OCI-LY7 (cell line): ENCODE measurements around the gene TTC19. TPM values are rescaled to one million over a fixed set of nuclear protein-coding genes. Genes with fewer than 3 reads are reported as not detected.

ENCODE experiments used
- BruUV-seq: library from RNA; stranded (reverse); fragments of 400-500 nt; replicated peaks from 2 replicates; lab custom pipeline; 2021; lab: Mats Ljungman, UMichigan
- CTCF ChIA-PET: fragments of 300-600 bp; sonication (Branson Sonifier 250); formaldehyde crosslinking; loops from one replicate; lab custom pipeline; 2022; ENCODE audit warnings: antibody characterized with exemption; ENCODE audit not compliant: unreplicated experiment; lab: Charles Lee
- POLR2A ChIA-PET: fragments of 300-600 bp; sonication (Branson Sonifier 250); formaldehyde crosslinking; loops from one replicate; lab custom pipeline; 2022; ENCODE audit warnings: antibody characterized with exemption; lab: Charles Lee
- DNase-seq: peaks from one replicate; pipeline ENCODE4 v3.0.0-alpha.2; 2015; ENCODE audit warnings: low spot score
- H2AFZ ChIP-seq: fragments of 200-600 bp; sonication (generic), shearing (Covaris generic); 2 replicates; pipeline ENCODE4 v1.6.1; 2014; ENCODE audit warnings: mild to moderate bottlenecking, antibody characterized with exemption, low read length, moderate library complexity
- H3K27ac ChIP-seq: fragments of 200-600 bp; sonication (generic); 2 replicates; pipeline ENCODE4 v1.5.1; 2014; ENCODE audit warnings: mixed run types, low read depth, mild to moderate bottlenecking, moderate library complexity, low read length, inconsistent platforms; ENCODE audit not compliant: poor library complexity, severe bottlenecking
- H3K36me3 ChIP-seq: fragments of 200-600 bp; sonication (generic); 2 replicates; pipeline ENCODE4 v1.6.1; 2014; ENCODE audit warnings: mild to moderate bottlenecking, antibody characterized with exemption, low read length, moderate library complexity, mixed read lengths; ENCODE audit not compliant: insufficient read depth
- H3K4me1 ChIP-seq: fragments of 200-600 bp; sonication (generic); 2 replicates; pipeline ENCODE4 v1.5.1; 2014; ENCODE audit warnings: mild to moderate bottlenecking, low read length; ENCODE audit not compliant: insufficient read depth, poor library complexity, severe bottlenecking
- H3K4me2 ChIP-seq: fragments of 200-600 bp; sonication (generic); 2 replicates; pipeline ENCODE4 v1.6.1; 2014; ENCODE audit warnings: mild to moderate bottlenecking, low read length
- H3K4me3 ChIP-seq: fragments of 200-600 bp; sonication (generic); 2 replicates; pipeline ENCODE4 v1.5.1; 2014; ENCODE audit warnings: mild to moderate bottlenecking, low read depth, low read length; ENCODE audit not compliant: poor library complexity, severe bottlenecking
- H3K79me2 ChIP-seq: fragments of 200-600 bp; sonication (generic); 2 replicates; pipeline ENCODE4 v1.6.1; 2016; ENCODE audit warnings: low read depth, mild to moderate bottlenecking, low read length, moderate library complexity, mixed read lengths; ENCODE audit not compliant: insufficient read depth
- H3K9me2 ChIP-seq: fragments of 200-600 bp; sonication (generic); 2 replicates; pipeline ENCODE4 v1.6.1; 2016; ENCODE audit warnings: mild to moderate bottlenecking, low read length, mixed read lengths; ENCODE audit not compliant: insufficient read depth
- H3K9me3 ChIP-seq: fragments of 200-600 bp; sonication (generic); 2 replicates; pipeline ENCODE4 v1.6.1; 2014; ENCODE audit warnings: mild to moderate bottlenecking, mixed run types, low read length, mixed read lengths
- H4K20me1 ChIP-seq: fragments of 200-600 bp; sonication (generic); 2 replicates; pipeline ENCODE4 v1.6.1; 2014; ENCODE audit warnings: mild to moderate bottlenecking, antibody characterized with exemption, low read length, moderate library complexity, mixed read lengths; ENCODE audit not compliant: insufficient read depth
- CTCF ChIP-seq: fragments of 200-600 bp; sonication (generic); conservative IDR thresholded peaks from 2 replicates; pipeline ENCODE4 v1.5.1; 2014; ENCODE audit warnings: mild to moderate bottlenecking, antibody characterized with exemption, low read length, moderate library complexity, mixed read lengths
- EZH2phosphoT487 ChIP-seq: fragments of 200-600 bp; sonication (generic); IDR thresholded peaks from 2 replicates; pipeline ENCODE4 v1.6.1; 2018; ENCODE audit warnings: low read depth, borderline replicate concordance, mild to moderate bottlenecking, mixed run types, antibody characterized with exemption, low read length, moderate library complexity, mixed read lengths
- intact Hi-C: fragments of 100-400 bp; cut with micrococcal nuclease; formaldehyde crosslinking; loops from one replicate; pipeline ENCODE4 v1.10.0; 2022; ENCODE audit not compliant: unreplicated experiment
- total RNA-seq, 2 experiments: library from RNA; depleted of rRNA in 1 of 2; stranded (reverse); fragments of >200 nt in 1 of 2; shearing (Covaris generic) in 1 of 2; gene quantifications; 2 replicates each; pipeline ENCODE4 v1.2.3, GENCODE V29; 2014 to 2022

Gene TTC19
- total RNA-seq, 2 experiments from 2014 or later: 42.0 to 43.7 TPM

GRCh38 chr17:15998031-15998562 lies 1.5 kb upstream of the TTC19 start:
- BruUV-seq: TSS peak; percentile 73
- Histone ChIP-seq H2AFZ (no peak overlapping the region; the same call in 1 of the 2 replicates), H3K4me1 (peaks cover 14% of the 10 kb centered on the region), H3K9me3 (peaks cover 18% of the 10 kb centered on the region), H4K20me1 (peaks cover 9% of the 10 kb centered on the region; the same call in 1 of the 2 replicates), H3K27ac (peak overlapping the region; percentile 85), H3K79me2 (peaks cover 30% of the 10 kb centered on the region), H3K36me3 (peaks cover 49% of the 10 kb centered on the region), H3K9me2 (no peaks in the 10 kb centered on the region), H3K4me3 (peak overlapping the region; percentile 94), H3K4me2 (peak overlapping the region; percentile 88)
- intact Hi-C loops: loop anchor here (1.0 to 2.0 kb wide), 3 partner anchors 170 to 741 kb away; no protein-coding TSS in a partner anchor
- TF ChIP-seq CTCF (no peak), EZH2phosphoT487 (no peak)
- CTCF ChIA-PET: no interaction called here
- POLR2A ChIA-PET: no interaction called here
- no peak for DNase-seq

GRCh38 chr17:15999974-16000827 lies 577 bp downstream of the TTC19 start:
- Histone ChIP-seq H3K9me3 (peaks cover 18% of the 10 kb centered on the region), H3K4me3 (peak overlapping the region; percentile 94), H3K4me2 (peak overlapping the region; percentile 88), H4K20me1 (peaks cover 9% of the 10 kb centered on the region; the same call in 1 of the 2 replicates), H3K4me1 (peaks cover 14% of the 10 kb centered on the region), H3K27ac (peak overlapping the region; percentile 85), H3K36me3 (peaks cover 62% of the 10 kb centered on the region), H3K79me2 (peaks cover 30% of the 10 kb centered on the region), H3K9me2 (no peaks in the 10 kb centered on the region), H2AFZ (peak overlapping the region; percentile 59)
- no TSS peak for BruUV-seq
- intact Hi-C loops: loop anchor here (2.0 kb wide), 2 partner anchors 537 to 743 kb away; no protein-coding TSS in a partner anchor
- DNase-seq: peak; percentile 55
- no peak for TF ChIP-seq EZH2phosphoT487
- TF ChIP-seq CTCF: 0 out of 2 replicates have a peak, but pooled peaks have one; percentile 36
- ChIA-PET CTCF (no interaction called here), POLR2A (interaction anchor here (0.7 to 1.5 kb wide), 4 partner anchors 9 to 187 kb away, joined by 3 read pairs; no protein-coding TSS in a partner anchor)
